Smooth muscle cell (in vitro differentiated cells): ENCODE data around the gene EML4. TPM values are rescaled to one million over a fixed set of nuclear protein-coding genes. Genes with fewer than 3 reads are reported as not detected.

Experiments
- DNase-seq: peaks from one replicate; lab custom pipeline; 2025; ENCODE audit not compliant: unreplicated experiment; lab: John Stamatoyannopoulos, UW
- H2AFZ ChIP-seq: fragments of 200-600 bp; sonication (generic); 2 replicates; pipeline ENCODE4 v1.6.0; 2016; ENCODE audit warnings: antibody characterized with exemption, low read depth, mild to moderate bottlenecking
- H3F3A ChIP-seq: fragments of 200-600 bp; sonication (generic); 2 replicates; pipeline ENCODE4 v1.6.0; 2017; ENCODE audit warnings: antibody characterized with exemption, low read depth
- H3K27ac ChIP-seq: fragments of 200-600 bp; sonication (generic); 2 replicates; pipeline ENCODE4 v1.5.1; 2016; ENCODE audit warnings: low read depth, mild to moderate bottlenecking
- H3K27me3 ChIP-seq: fragments of 200-600 bp; sonication (generic); 2 replicates; pipeline ENCODE4 v1.6.1; 2016; ENCODE audit warnings: low read depth, mild to moderate bottlenecking
- H3K36me3 ChIP-seq: fragments of 200-600 bp; sonication (generic); 2 replicates; pipeline ENCODE4 v1.5.1; 2016; ENCODE audit warnings: low read depth
- H3K4me1 ChIP-seq: fragments of 200-600 bp; sonication (generic); 2 replicates; pipeline ENCODE4 v1.5.1; 2016; ENCODE audit warnings: low read depth
- H3K4me2 ChIP-seq: fragments of 200-600 bp; sonication (generic); 2 replicates; pipeline ENCODE4 v1.6.0; 2016; ENCODE audit warnings: mild to moderate bottlenecking
- H3K4me3 ChIP-seq: fragments of 200-600 bp; sonication (generic); 2 replicates; pipeline ENCODE4 v1.5.1; 2016; ENCODE audit warnings: mild to moderate bottlenecking
- H3K79me2 ChIP-seq: fragments of 200-600 bp; sonication (generic); 2 replicates; pipeline ENCODE4 v1.6.0; 2016; ENCODE audit warnings: low read depth, mild to moderate bottlenecking
- H3K9ac ChIP-seq: fragments of 200-600 bp; sonication (generic); 2 replicates; pipeline ENCODE4 v1.6.0; 2016; ENCODE audit warnings: low read depth
- H3K9me3 ChIP-seq: fragments of 200-600 bp; sonication (generic); replicated peaks from 2 replicates; pipeline ENCODE4 v1.5.1; 2016; ENCODE audit warnings: low read depth
- H4K20me1 ChIP-seq: fragments of 200-600 bp; sonication (generic); 2 replicates; pipeline ENCODE4 v1.6.0; 2016; ENCODE audit warnings: low read depth
- WGBS: methylation state at CpG from one replicate; pipeline ENCODE4 v1.1.7; 2016; ENCODE audit warnings: low lambda C conversion rate; 5-methylcytosine and 5-hydroxymethylcytosine counted together
- polyA plus RNA-seq: library from polyadenylated mRNA; unstranded; fragments of >200 nt; fragmentation: Nextera tagmentation; extraction: Ambion mirVana; gene quantifications from 2 replicates; pipeline ENCODE4 v1.2.1, GENCODE V29; 2016
- total RNA-seq: library from RNA; depleted of rRNA; stranded (reverse); fragments of >200 nt; gene quantifications from 2 replicates; pipeline ENCODE4 v1.2.3, GENCODE V29; 2014
- TF ChIP-seq, protein P1 (sequence below): fragments of 200-600 bp; sonication (generic); IDR thresholded peaks from 2 replicates; pipeline ENCODE4 v1.5.1; 2017; ENCODE audit warnings: borderline replicate concordance, mild to moderate bottlenecking, antibody characterized with exemption; ENCODE audit not compliant: insufficient read depth, poor library complexity, severe bottlenecking

EML4 gene
- total and polyA plus RNA-seq, 2 experiments from 2014 or later, result 33.6 to 46.2 TPM

DNA sequence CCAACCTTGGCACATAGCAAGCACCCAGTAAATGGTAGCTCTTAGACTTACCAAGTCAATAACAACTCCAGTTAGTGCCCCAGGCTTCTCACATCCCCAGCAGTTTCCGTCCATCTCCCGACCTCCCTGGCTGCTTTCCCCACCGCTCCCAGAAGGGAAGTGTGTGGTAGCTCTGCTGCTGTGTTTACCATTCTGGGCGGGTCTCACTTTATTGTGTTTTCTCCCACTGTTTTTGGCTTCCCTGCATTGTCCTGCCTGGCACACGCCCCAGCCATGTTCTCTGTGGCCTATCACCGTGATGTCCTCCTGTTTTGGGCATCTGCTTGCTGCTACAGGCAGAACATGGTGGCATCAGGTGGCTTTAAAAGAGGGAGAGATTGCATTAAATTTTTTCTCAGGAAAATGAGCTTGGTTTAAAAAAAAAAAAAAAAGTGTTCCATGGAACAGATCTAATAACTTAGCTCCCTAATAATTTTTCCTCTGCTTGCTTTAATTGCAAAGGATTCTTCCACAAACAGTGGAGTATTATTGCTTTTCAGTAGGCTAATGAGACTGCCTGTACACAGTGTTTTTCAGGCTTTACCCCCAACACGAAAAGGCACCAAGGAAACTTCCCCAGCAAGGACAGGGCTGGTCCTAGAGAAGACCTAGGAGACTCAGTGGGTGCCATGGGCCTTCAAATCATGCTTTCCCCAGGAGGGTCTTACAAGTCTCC lies 199.8 kb downstream of the EML4 start:
- Histone ChIP-seq H3K79me2 (no peaks in the 10 kb centered on the region), H3K4me2 (no peak overlapping the region), H3K36me3 (no peaks in the 10 kb centered on the region), H3K27ac (no peak overlapping the region), H3K9me3 (no peaks in the 10 kb centered on the region), H3K9ac (no peak overlapping the region), H3K27me3 (no peaks in the 10 kb centered on the region), H3K4me3 (no peak overlapping the region), H2AFZ (no peak overlapping the region), H3K4me1 (no peaks in the 10 kb centered on the region), H4K20me1 (no peaks in the 10 kb centered on the region), H3F3A (no peaks in the 10 kb centered on the region)
- TF ChIP-seq, protein P1, sequence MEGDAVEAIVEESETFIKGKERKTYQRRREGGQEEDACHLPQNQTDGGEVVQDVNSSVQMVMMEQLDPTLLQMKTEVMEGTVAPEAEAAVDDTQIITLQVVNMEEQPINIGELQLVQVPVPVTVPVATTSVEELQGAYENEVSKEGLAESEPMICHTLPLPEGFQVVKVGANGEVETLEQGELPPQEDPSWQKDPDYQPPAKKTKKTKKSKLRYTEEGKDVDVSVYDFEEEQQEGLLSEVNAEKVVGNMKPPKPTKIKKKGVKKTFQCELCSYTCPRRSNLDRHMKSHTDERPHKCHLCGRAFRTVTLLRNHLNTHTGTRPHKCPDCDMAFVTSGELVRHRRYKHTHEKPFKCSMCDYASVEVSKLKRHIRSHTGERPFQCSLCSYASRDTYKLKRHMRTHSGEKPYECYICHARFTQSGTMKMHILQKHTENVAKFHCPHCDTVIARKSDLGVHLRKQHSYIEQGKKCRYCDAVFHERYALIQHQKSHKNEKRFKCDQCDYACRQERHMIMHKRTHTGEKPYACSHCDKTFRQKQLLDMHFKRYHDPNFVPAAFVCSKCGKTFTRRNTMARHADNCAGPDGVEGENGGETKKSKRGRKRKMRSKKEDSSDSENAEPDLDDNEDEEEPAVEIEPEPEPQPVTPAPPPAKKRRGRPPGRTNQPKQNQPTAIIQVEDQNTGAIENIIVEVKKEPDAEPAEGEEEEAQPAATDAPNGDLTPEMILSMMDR, result no peak
- 68% methylated on average over 7 of the region's 7 CpGs for WGBS
- DNase-seq, result no peak

DNA sequence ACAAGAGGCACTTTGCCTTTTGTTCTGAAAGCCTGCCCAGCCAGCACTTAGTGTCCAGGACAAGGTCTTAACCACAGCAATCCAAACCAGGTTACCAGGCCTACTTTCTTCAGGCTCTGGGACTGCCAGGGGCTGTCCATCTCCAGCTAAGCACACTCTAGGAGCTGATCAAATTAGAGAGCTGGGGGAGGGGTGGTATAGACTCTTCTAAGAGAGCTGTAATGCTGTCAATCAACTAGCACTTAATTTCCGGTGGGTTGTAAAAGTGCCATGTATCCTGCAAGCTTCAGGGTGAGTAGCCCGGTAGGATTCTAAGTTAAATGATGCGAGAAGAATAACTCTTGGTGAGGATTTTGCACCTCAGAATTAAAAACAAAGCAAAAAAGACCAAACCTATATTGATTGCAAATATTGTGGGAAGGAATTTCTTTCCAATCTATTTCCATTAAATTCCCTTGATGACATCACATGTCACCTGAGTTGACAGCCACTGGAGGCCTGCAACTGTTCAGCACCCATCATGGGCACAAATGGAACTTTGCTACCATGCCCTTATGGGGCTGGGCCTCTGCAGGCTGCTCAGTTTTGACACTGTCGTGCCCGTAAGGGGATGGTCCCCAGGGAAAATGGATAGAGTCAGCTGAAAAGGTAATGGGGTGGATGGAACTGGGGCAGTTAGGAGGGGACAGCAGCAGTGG lies 200.5 kb downstream of the EML4 start:
- Histone ChIP-seq H2AFZ (no peak overlapping the region), H3K27me3 (no peaks in the 10 kb centered on the region), H3F3A (no peaks in the 10 kb centered on the region), H3K4me1 (no peaks in the 10 kb centered on the region), H3K27ac (no peak overlapping the region), H3K4me3 (no peak overlapping the region), H3K79me2 (no peaks in the 10 kb centered on the region), H4K20me1 (no peaks in the 10 kb centered on the region), H3K9me3 (no peaks in the 10 kb centered on the region), H3K4me2 (no peak overlapping the region), H3K36me3 (no peaks in the 10 kb centered on the region), H3K9ac (no peak overlapping the region)
- DNase-seq, result no peak
- WGBS, result 57% methylated on average over 5 of the region's 5 CpGs
- TF ChIP-seq, protein P1, result no peak

DNA sequence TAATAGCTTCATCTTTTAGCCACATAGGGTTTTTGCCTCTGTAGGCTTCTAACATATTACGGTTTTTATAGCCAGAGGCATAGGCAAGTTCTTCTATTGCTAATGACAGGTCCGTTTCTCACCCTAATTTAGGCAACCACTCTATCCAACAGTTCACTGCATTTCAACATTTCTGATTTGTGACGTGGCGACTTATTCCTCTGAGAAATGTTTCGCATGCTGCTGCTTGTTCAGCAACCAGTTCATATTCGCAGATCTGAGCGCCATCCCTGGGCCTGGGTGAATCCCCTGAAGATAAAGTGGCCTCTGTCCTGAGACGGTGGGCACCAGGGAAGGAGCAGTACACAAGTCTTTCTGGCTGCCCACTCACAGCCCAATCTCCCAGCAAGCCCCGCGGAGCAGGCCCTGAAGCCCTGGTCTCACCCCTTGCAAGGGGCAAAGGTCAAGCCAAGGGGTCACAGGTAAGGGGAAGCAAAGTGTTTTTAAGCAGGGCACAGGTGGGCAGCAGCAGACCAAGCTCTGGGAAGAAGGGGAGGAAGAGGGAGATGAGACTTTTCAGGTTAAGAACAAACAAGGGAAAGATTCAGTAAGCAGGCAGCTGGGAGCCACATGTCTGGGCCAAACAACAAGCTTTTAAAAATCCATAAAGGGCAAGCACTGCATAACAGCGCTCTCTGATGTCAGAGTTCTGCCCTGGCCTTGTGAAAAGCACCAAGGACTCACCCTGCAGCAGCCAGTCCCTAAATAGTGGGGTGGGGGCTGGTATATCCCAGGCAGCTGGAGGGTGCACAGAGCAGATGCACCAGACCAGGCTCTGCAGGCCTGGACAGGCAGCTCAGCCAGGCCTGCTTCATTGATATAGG lies 202.7 kb downstream of the EML4 start:
- TF ChIP-seq, protein P1, result no peak
- WGBS, result 80% methylated on average over 11 of the region's 11 CpGs
- Histone ChIP-seq H3K4me3 (no peak overlapping the region), H3K79me2 (no peaks in the 10 kb centered on the region), H3K36me3 (no peaks in the 10 kb centered on the region), H3K9ac (no peak overlapping the region), H2AFZ (no peak overlapping the region), H3K27ac (no peak overlapping the region), H3K4me2 (no peak overlapping the region), H3K27me3 (no peaks in the 10 kb centered on the region), H3F3A (no peaks in the 10 kb centered on the region), H3K4me1 (no peaks in the 10 kb centered on the region), H3K9me3 (no peaks in the 10 kb centered on the region), H4K20me1 (no peaks in the 10 kb centered on the region)
- DNase-seq, result no peak
